ENCODE measurements around the gene OR52E5.

DNA sequence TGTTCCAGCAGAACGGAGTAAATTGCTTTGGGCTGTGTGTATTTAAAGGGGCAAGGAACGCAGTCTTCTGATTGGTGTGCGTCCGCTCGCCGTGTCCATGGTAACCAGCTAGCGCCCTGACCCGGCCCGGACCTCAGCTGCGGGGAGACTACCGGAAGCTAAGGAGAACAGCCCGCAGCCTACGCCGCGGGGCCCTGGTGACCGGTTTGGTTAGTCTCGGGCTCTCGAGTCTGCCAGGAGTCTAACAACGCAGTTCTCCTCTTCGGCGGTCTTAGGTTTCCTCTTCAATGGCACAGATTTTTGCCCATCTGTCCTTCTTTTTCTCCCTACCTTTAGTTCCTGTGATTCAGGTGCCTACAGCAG lies 45.6 kb downstream of the OR52E5 start:
- no peak for TF ChIP-seq CTCF (IDR thresholded peaks at IDR 0.05)
- no peak for TF ChIP-seq POLR2A (IDR thresholded peaks at IDR 0.05)
- no peak for TF ChIP-seq POLR2AphosphoS5 (IDR thresholded peaks at IDR 0.05)

All from breast epithelium (tissue), 3 donors.